ENCODE measurements around the gene STARD3NL. TPM values are rescaled to one million over a fixed set of nuclear protein-coding genes. Genes with fewer than 3 reads are reported as not detected.

Gene STARD3NL
- total and polyA plus RNA-seq, 2 of the 13 experiments (the other 11 are each of a cell fraction or from before 2014, with no cell fraction given) = 37.3 to 42.3 TPM

GRCh38 chr7:38178004-38178694 lies at the start of gene STARD3NL (continued):
- TF ChIP-seq SMARCC2 (IDR thresholded peaks at IDR 0.05) (no peak), PCBP2 (optimal IDR thresholded peaks at IDR 0.05; ENCODE audit: low read depth, low read length, poor library complexity, severe bottlenecking) (no peak), ETV5 (CRISPR knock-in tag; IDR thresholded peaks at IDR 0.05; ENCODE audit: borderline replicate concordance) (peak; percentile 39; the same call in 1 of the 2 replicates), ZNF652 (CRISPR knock-in tag; IDR thresholded peaks at IDR 0.05; ENCODE audit: borderline replicate concordance, low read depth) (no peak), NFKBIZ (CRISPR knock-in tag; IDR thresholded peaks at IDR 0.05) (no peak), GMEB1 (CRISPR knock-in tag; IDR thresholded peaks at IDR 0.05; ENCODE audit: borderline replicate concordance) (peak; percentile 99), NR2F2 (IDR thresholded peaks at IDR 0.05; ENCODE audit: borderline replicate concordance, low read depth) (no peak), ZNF704 (CRISPR knock-in tag; IDR thresholded peaks at IDR 0.05; ENCODE audit: borderline replicate concordance) (no peak), ZNF121 (CRISPR knock-in tag; IDR thresholded peaks at IDR 0.05) (no peak), ZNF280B (CRISPR knock-in tag; IDR thresholded peaks at IDR 0.05; ENCODE audit: borderline replicate concordance) (0 out of 2 replicates have a peak, but pooled peaks have one; percentile 41), ZNF318 (CRISPR knock-in tag; IDR thresholded peaks at IDR 0.05) (peak; percentile 32; the same call in 1 of the 2 replicates), ZBTB39 (CRISPR knock-in tag; IDR thresholded peaks at IDR 0.05) (no peak), ZNF234 (CRISPR knock-in tag; conservative IDR thresholded peaks at IDR 0.05) (no peak)
